ENCODE data around the gene SEMA4D. TPM values are rescaled to one million over a fixed set of nuclear protein-coding genes. Genes with fewer than 3 reads are reported as not detected.
"Not testable (repeated sequence)": the region's sequence is repeated elsewhere in the genome, so short reads cannot be mapped to it uniquely, and the experiment has no call there.

Gene SEMA4D
- total RNA-seq, 2 experiments from 2014 or later, result 334 to 336 TPM

DNA sequence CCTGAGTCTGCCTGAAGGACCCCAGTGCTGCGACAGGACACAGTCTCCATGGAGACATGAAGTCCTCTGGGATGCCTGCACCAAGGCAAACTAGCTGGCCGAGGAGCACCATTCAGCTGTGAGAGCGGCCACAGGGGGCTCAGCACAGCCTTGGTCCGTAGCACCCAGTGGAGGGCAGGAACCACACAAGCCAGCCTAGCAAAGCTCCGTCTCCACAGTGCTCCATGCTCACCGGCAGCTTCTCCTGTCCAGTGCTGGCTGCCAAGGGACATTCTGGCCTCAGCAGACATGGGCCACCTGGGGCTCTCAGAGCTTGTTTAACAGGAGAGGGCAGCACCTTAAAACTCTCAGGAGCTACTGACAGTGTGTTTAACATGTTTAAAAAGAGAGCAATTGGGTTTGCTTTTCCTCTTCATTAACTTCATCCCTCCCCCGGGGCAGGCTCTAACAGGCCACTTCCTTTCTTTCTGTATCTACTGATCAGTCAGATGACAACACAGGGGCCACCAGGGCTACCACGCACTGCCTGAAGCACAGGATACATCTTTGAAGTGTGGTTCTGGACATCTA lies 122.6 kb downstream of the SEMA4D start:
- peaks cover 39% of the 10 kb centered on the region for H3K36me3 Mint-ChIP-seq (ENCODE audit: low read depth)
- CTCF ChIA-PET, result interaction anchor here (0.9 to 2.1 kb wide), 5 partner anchors 9 to 174 kb away, joined by 3 to 4 read pairs (median 4); no protein-coding TSS in a partner anchor
- POLR2A ChIA-PET, result no interaction called here
- H3K27ac Mint-ChIP-seq, result peak overlapping the region; percentile 86
- peaks cover 77% of the 10 kb centered on the region for H3K4me1 Mint-ChIP-seq
- no peaks in the 10 kb centered on the region for H3K27me3 Mint-ChIP-seq
- H3K4me3 Mint-ChIP-seq, result peak overlapping the region; percentile 24
- DNase-seq, result peak; percentile 57
- no peaks in the 10 kb centered on the region for H3K9me3 Mint-ChIP-seq

DNA sequence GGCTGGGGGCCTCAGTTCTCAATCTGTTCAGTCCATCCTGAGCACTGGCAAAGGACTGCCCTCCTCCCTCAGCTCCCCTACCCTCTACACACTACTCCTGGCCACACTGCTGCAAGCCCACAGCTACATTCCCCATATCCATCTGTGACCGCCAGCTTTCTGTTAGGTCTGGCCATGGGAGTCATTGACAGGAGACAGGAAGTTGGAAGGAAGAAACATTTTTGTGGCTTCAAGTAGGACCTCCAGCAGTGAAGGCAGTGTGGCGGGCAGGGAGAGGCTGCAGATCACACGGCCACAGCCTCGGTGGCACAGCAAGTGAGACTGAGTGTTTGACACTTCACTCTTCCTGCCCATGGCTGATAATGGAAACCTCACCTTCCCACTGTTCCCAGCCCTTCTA lies 123.7 kb downstream of the SEMA4D start:
- CTCF ChIA-PET, result interaction anchor here (1.1 to 2.1 kb wide), 5 partner anchors 16 to 175 kb away, joined by 3 to 6 read pairs (median 4); no protein-coding TSS in a partner anchor
- Mint-ChIP-seq H3K36me3 (ENCODE audit: low read depth) (peaks cover 32% of the 10 kb centered on the region), H3K9me3 (no peaks in the 10 kb centered on the region), H3K27me3 (no peaks in the 10 kb centered on the region), H3K4me3 (no peak overlapping the region), H3K4me1 (peaks cover 67% of the 10 kb centered on the region), H3K27ac (peak overlapping the region; percentile 86)
- POLR2A ChIA-PET, result no interaction called here
- DNase-seq, result no peak

DNA sequence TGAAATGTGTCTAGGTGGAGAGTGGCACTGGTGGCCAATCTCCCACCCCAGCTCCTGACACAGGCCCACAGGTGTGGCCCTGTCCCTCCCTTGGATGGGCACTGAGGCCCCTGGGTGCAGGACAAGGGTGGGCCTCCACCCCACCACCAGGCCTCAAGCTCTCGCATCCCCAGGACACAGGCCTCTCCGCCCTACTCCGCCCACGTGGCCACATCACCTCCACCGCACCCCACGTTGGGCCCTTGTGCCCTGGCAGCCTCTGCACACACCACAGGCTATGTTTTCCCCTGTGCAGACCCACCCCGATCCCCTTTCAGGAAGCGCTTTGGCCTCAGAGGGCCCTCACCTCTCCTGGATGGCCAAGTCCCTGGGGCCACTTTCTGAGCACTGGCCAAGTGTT lies 124.9 kb downstream of the SEMA4D start:
- Mint-ChIP-seq H3K27me3 (no peaks in the 10 kb centered on the region), H3K36me3 (ENCODE audit: low read depth) (peaks cover 21% of the 10 kb centered on the region), H3K9me3 (no peaks in the 10 kb centered on the region), H3K4me1 (peaks cover 56% of the 10 kb centered on the region), H3K27ac (peak overlapping the region; percentile 76), H3K4me3 (peak overlapping the region; percentile 10)
- no peak for DNase-seq
- ChIA-PET POLR2A (no interaction called here), CTCF (interaction anchor here (1.3 to 1.6 kb wide), 2 partner anchors 38 to 48 kb away, joined by 4 read pairs; no protein-coding TSS in a partner anchor)

DNA sequence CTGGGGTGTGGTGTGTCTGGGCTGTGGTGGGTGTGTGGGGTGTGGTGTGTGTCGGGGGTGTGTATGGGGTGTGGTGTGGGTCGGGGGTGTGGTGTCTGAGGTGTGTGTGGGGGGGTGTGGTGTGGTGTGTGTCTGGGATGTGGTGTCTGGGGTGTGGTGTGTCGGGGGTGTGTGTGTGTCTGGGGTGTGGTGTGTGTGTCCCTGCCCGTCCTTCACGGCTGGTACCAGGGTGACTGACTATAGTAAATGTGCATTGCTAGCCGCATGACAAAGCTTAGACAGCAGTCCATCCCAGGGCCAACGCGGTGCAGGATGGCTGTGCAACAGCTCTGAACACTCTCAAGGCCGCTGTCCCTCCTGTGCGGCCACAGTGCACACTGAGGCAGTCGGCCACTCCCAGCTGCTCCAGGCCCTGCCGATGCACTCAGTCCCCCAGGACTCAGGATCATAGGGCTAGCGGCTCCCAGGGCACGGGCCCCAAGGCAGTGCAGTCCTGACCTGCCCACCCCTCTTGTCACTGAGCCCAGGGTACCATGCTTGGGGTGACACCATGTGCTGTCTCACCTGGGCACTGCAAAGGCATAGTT lies 125.6 kb downstream of the SEMA4D start:
- peak; percentile 61 for DNase-seq
- Mint-ChIP-seq H3K4me3 (no peak overlapping the region), H3K9me3 (no peaks in the 10 kb centered on the region), H3K27ac (peak overlapping the region; percentile 76), H3K36me3 (ENCODE audit: low read depth) (peaks cover 15% of the 10 kb centered on the region), H3K4me1 (peaks cover 51% of the 10 kb centered on the region), H3K27me3 (no peaks in the 10 kb centered on the region)
- POLR2A ChIA-PET, result no interaction called here
- CTCF ChIA-PET, result interaction anchor here (1.3 to 1.6 kb wide), 2 partner anchors 38 to 48 kb away, joined by 4 read pairs; no protein-coding TSS in a partner anchor

DNA sequence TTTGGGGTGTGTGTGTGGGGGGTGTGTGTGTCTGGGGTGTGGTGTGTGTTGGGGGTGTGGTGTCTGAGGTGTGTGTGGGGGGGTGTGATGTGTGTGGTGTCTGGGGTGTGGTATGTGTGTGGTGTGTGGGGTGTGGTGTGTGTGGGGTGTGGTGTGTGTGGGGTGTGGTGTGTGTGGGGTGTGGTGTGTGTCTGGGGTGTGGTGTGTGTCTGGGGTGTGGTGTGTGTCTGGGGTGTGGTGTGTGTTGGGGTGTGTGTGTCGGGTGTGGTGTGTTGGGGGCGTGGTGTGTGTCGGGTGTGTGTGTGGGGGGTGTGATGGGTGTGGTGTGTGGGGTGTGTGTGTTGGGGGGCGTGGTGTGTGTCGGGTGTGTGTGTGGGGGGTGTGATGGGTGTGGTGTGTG lies 126.1 kb downstream of the SEMA4D start:
- POLR2A ChIA-PET, CTCF ChIA-PET, DNase-seq, H3K9me3 Mint-ChIP-seq, H3K4me3 Mint-ChIP-seq, H3K27me3 Mint-ChIP-seq, H3K27ac Mint-ChIP-seq: not testable (repeated sequence)
- peaks cover 45% of the 10 kb centered on the region for H3K4me1 Mint-ChIP-seq
- peaks cover 11% of the 10 kb centered on the region for H3K36me3 Mint-ChIP-seq (ENCODE audit: low read depth)

DNA sequence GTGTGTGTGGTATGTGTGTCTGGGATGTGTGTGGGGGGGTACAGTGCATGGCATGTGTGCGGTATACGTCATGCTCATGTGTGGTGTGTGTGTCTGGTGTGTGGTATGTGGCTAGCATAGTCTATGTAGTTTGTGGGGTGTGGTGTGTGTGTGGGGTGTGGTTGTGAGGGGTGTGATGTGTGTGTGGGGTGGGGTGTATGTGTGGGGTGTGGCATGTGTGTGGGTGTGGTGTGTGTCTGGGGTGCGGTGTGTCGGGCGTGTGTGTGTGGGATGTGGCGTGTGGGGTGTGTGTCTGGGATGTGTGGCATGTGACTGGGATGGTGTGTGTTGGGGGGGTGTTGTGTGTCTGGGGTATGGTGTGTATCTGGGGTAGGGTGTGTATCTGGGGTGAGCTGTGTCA lies 127.3 kb downstream of the SEMA4D start:
- H3K4me3 Mint-ChIP-seq, result no peak overlapping the region

DNA sequence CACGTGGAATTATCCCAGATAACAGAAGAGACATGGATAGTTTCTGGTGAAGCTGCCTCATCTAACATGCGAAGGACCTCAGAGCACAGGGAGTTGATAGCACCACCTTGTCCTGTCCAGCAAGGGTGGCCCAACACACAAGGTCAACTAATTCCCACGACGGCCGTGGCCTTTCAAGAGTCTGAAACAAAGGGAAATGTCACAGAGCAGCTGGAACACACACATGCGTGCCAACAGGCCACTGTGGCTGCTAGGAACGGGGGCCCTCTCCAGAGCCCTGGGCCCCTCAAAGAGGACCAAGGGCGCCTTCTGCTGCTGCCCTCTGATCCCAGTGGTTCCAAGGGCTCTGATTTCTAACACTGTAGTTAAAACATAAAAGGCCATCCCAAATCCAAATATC lies 128.9 kb downstream of the SEMA4D start:
- no peak overlapping the region for H3K4me3 Mint-ChIP-seq
- H3K36me3 Mint-ChIP-seq (ENCODE audit: low read depth), result no peaks in the 10 kb centered on the region
- H3K27me3 Mint-ChIP-seq, result no peaks in the 10 kb centered on the region
- POLR2A ChIA-PET, result no interaction called here
- no peak for DNase-seq
- CTCF ChIA-PET, result no interaction called here
- peaks cover 19% of the 10 kb centered on the region for H3K4me1 Mint-ChIP-seq
- H3K9me3 Mint-ChIP-seq, result no peaks in the 10 kb centered on the region
- H3K27ac Mint-ChIP-seq, result no peak overlapping the region

More for the DNA sequence above, 127.3 kb downstream of the SEMA4D start:
- POLR2A ChIA-PET, result no interaction called here
- Mint-ChIP-seq H3K4me1 (peaks cover 34% of the 10 kb centered on the region), H3K9me3 (no peaks in the 10 kb centered on the region), H3K27me3 (no peaks in the 10 kb centered on the region), H3K27ac (no peak overlapping the region), H3K36me3 (ENCODE audit: low read depth) (peaks cover 3% of the 10 kb centered on the region)
- no peak for DNase-seq
- CTCF ChIA-PET, result no interaction called here

DNA sequence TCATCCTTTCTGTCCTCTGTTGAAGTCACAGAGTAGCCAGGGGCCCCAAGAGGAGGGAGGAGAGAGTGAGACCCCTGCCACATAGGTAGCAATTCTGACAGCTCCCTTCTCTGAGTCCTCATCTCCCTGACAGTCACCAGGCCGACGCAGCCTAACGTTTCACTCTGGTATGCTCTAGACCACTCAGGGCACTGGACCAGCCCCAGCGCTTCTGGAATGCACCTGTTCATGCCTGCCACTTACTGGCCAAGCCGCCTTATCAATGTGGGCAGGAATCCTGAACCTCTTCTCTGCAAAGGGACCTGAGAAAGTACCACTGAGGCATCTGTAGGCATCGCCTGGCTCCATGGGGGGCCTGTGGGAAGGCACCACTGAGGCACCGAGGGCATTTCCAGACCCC lies 129.4 kb downstream of the SEMA4D start:
- H3K4me3 Mint-ChIP-seq, result no peak overlapping the region
- no peaks in the 10 kb centered on the region for H3K27me3 Mint-ChIP-seq
- peak overlapping the region; percentile 64 for H3K27ac Mint-ChIP-seq
- ChIA-PET POLR2A (no interaction called here), CTCF (no interaction called here)
- H3K9me3 Mint-ChIP-seq, result no peaks in the 10 kb centered on the region
- no peaks in the 10 kb centered on the region for H3K36me3 Mint-ChIP-seq (ENCODE audit: low read depth)
- DNase-seq, result no peak
- H3K4me1 Mint-ChIP-seq, result peaks cover 15% of the 10 kb centered on the region

DNA sequence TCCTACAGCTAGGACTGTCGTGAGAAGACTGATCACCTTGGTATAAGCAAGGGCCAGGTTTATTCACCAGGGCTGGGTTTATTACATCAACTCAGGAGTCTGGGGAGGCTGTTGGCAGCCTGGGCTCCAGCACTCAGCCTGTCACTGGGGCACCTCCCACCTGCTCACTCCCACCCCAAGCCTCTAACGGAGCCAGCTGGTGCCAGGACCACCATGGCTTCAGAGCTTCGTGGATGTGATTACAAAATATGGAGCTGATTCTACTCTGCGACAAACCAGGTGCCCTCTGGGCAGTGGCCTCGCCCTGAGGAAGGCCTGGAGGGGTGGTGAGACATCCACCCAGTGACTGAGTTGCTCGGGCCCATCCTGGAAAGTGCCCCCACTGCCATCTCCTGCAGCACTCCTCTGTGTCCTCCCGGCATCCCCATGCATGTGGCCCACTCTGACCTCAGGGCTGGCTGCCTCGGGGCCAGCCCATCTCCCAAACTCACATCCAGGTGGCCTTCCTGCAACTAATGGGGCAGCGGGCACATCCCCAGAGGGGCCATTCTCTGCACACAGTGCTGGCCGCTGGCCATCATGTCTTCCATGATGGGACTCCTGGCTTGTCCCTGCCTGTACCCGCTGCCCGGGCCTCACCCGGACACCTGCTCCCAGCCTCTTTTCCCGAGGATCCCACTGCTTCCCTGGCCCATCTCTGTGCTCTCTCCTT lies 130.0 kb downstream of the SEMA4D start:
- ChIA-PET POLR2A (interaction anchor here (0.5 kb wide), 1 partner anchor 10 kb away, joined by 4 read pairs; no protein-coding TSS in a partner anchor), CTCF (interaction anchor here (0.6 to 2.2 kb wide), 2 partner anchors 11 to 55 kb away, joined by 4 to 8 read pairs; no protein-coding TSS in a partner anchor)
- Mint-ChIP-seq H3K9me3 (no peaks in the 10 kb centered on the region), H3K36me3 (ENCODE audit: low read depth) (peaks cover 4% of the 10 kb centered on the region), H3K27me3 (no peaks in the 10 kb centered on the region), H3K4me3 (no peak overlapping the region), H3K27ac (no peak overlapping the region), H3K4me1 (peaks cover 8% of the 10 kb centered on the region)
- no peak for DNase-seq

DNA sequence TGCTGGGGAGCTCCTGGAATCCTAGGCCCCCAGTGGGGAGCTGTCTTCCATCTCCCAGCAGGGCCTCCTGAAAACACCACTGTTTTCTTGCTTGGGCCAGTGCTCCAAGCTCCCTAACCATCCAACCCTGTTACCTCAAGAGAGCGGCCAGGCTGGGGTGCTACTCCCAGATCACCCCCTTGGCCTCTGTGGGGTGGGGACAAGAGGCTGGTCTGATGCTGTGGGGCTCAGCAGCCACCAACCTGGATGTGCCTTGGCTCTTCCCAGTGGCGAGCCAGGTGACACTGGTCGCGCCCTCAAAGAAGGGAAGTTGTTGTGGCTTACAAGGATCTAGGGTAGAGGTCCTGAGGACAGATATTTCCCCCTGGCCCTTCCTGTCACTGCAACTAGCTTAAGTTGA lies 130.6 kb downstream of the SEMA4D start:
- no peak overlapping the region for H3K27ac Mint-ChIP-seq
- H3K36me3 Mint-ChIP-seq (ENCODE audit: low read depth), result peaks cover 6% of the 10 kb centered on the region
- no peak for DNase-seq
- H3K9me3 Mint-ChIP-seq, result no peaks in the 10 kb centered on the region
- H3K4me1 Mint-ChIP-seq, result peaks cover 2% of the 10 kb centered on the region
- no peaks in the 10 kb centered on the region for H3K27me3 Mint-ChIP-seq
- ChIA-PET POLR2A (interaction anchor here (0.5 kb wide), 1 partner anchor 11 kb away, joined by 4 read pairs; no protein-coding TSS in a partner anchor), CTCF (interaction anchor here (0.6 to 2.2 kb wide), 2 partner anchors 10 to 56 kb away, joined by 4 to 8 read pairs; no protein-coding TSS in a partner anchor)
- no peak overlapping the region for H3K4me3 Mint-ChIP-seq

DNA sequence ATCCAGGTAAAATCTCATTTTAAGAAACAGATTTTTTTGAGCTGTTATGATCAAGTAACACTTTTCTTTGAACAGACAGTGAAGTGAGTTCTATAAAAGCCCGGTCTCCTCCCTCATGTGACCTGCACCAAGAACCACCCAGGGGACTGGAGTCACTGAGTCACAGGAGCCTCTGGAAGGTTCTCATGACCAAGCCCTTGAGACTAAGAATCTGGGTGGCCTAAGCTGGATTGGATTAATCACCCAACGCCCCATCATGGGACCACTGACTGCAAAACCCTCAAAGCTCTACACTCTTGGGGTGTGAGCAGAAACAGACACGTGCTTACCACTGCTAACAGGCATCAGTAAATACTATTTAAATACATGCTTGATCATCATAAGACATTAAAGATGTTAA lies 131.2 kb downstream of the SEMA4D start:
- Mint-ChIP-seq H3K9me3 (no peaks in the 10 kb centered on the region), H3K4me3 (no peak overlapping the region), H3K27ac (peak overlapping the region; percentile 19), H3K4me1 (no peaks in the 10 kb centered on the region), H3K36me3 (ENCODE audit: low read depth) (peaks cover 9% of the 10 kb centered on the region), H3K27me3 (no peaks in the 10 kb centered on the region)
- POLR2A ChIA-PET, result no interaction called here
- CTCF ChIA-PET, result interaction anchor here (0.6 to 2.2 kb wide), 2 partner anchors 9 to 1094 kb away, joined by 3 to 8 read pairs; no protein-coding TSS in a partner anchor
- no peak for DNase-seq

DNA sequence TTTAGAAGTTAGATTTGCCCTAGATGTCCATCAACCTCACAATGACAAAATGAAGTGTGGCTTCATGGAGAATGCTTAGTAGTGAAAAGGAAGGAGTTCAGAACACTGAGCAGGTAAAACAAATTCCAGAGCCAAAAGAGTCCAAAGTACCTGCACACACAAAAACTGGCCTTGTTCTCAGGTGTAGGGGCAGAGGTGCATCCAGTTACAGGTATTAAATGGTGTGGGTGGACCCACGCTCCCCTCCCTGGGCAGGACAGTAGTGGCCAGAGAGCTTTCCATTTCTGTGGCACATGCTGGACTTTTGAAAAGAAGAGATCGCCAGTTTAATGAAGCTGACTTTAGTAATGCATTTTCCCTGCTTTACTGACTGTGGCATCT lies 132.4 kb downstream of the SEMA4D start:
- peaks cover 1% of the 10 kb centered on the region for H3K4me1 Mint-ChIP-seq
- no peak overlapping the region for H3K4me3 Mint-ChIP-seq
- H3K27me3 Mint-ChIP-seq, result no peaks in the 10 kb centered on the region
- no peak for DNase-seq
- ChIA-PET POLR2A (no interaction called here), CTCF (interaction anchor here (1.3 to 2.2 kb wide), 2 partner anchors 8 to 183 kb away, joined by 3 to 8 read pairs; no protein-coding TSS in a partner anchor)
- H3K36me3 Mint-ChIP-seq (ENCODE audit: low read depth), result peaks cover 21% of the 10 kb centered on the region
- H3K27ac Mint-ChIP-seq, result no peak overlapping the region
- no peaks in the 10 kb centered on the region for H3K9me3 Mint-ChIP-seq

Data from activated CD4-positive, alpha-beta T cell treated with anti-CD3 and anti-CD28 coated beads, Interleukin-2, amount 10 ng/mL, durations not matched to agents 7 days and 5 days (primary cell).